Heart left ventricle (tissue), 16 donors: ENCODE measurements around the gene RTEL1. TPM values are rescaled to one million over a fixed set of nuclear protein-coding genes. Genes with fewer than 3 reads are reported as not detected.

Experiments
- ATAC-seq, 4 donors: fragments of 200-7000 bp; cut with Tn5 transposase; one replicate each; pipeline ENCODE4 v1.9.1; 2020 to 2022; ENCODE audit warnings: moderate library complexity in 4 of 4, mild to moderate bottlenecking in 3 of 4, moderate number of reproducible peaks in 1 of 4
- DNase-seq, 5 donors: peaks; one replicate each; pipeline ENCODE4 v3.0.0-alpha.2; 2020
- H3K27ac ChIP-seq, 12 donors: fragments of 200-600 bp; sonication (generic) in 4 of 12; one replicate each; pipeline versions ENCODE4 v1.5.0 to v1.8.0; 2016 to 2022; ENCODE audit warnings: mild to moderate bottlenecking in 2 of 12
- H3K27me3 ChIP-seq, 9 donors: fragments of 200-600 bp; sonication (generic) in 2 of 9; one replicate each; pipeline versions ENCODE4 v1.5.1 to v1.8.0; 2016 to 2022; ENCODE audit warnings: mild to moderate bottlenecking in 3 of 9
- H3K36me3 ChIP-seq, 9 donors: fragments of 200-600 bp; sonication (generic) in 2 of 9; one replicate each; pipeline versions ENCODE4 v1.5.0 to v1.8.0; 2018 to 2022; ENCODE audit warnings: mild to moderate bottlenecking in 2 of 9
- H3K4me1 ChIP-seq, 12 donors: fragments of 200-600 bp; sonication (generic) in 4 of 12; one replicate each; pipeline versions ENCODE4 v1.5.0 to v1.8.0; 2016 to 2022; ENCODE audit warnings: mild to moderate bottlenecking in 3 of 12
- H3K4me3 ChIP-seq, 12 donors: fragments of 200-600 bp; sonication (generic) in 4 of 12; one replicate each; pipeline versions ENCODE4 v1.5.0 to v1.8.0; 2017 to 2022; ENCODE audit warnings: mild to moderate bottlenecking in 9 of 12, moderate library complexity in 4 of 12
- H3K9me3 ChIP-seq, 12 donors: fragments of 200-600 bp; sonication (generic) in 4 of 12; one replicate each; pipeline versions ENCODE4 v1.5.0 to v1.8.0; 2016 to 2022; ENCODE audit warnings: mild to moderate bottlenecking in 1 of 12
- CTCF ChIP-seq, 12 donors: fragments of 200-600 bp; sonication (generic) in 4 of 12; IDR thresholded peaks; one replicate each; pipeline versions ENCODE4 v1.5.0 to v1.8.0; 2018 to 2022; ENCODE audit warnings: antibody characterized with exemption in 12 of 12, mild to moderate bottlenecking in 5 of 12
- POLR2A ChIP-seq, 2 donors: fragments of 450-650 bp; IDR thresholded peaks; one replicate each; pipeline ENCODE4 v1.6.1; 2017; ENCODE audit warnings: antibody characterized with exemption in 2 of 2, mild to moderate bottlenecking in 2 of 2, moderate library complexity in 2 of 2
- WGBS, 4 donors: extraction: QIAGEN DNeasy Blood & Tissue Kit in 2 of 4; methylation state at CpG; one replicate each; pipeline versions ENCODE4 v1.1.5 to v1.1.7; 2013 to 2018; 5-methylcytosine and 5-hydroxymethylcytosine counted together
- intact Hi-C, 10 donors: fragments of 100-400 bp; cut with DNase I; formaldehyde crosslinking; loops; one replicate each; pipeline versions ENCODE4 v1.11.1 to v1.14.2; 2022
- polyA plus RNA-seq, 2 donors: library from polyadenylated mRNA; stranded (reverse); fragments of 200-250 nt; gene quantifications; one replicate each; pipeline ENCODE4 v1.2.3, GENCODE V29; 2013
- total RNA-seq, 9 donors: library from RNA; depleted of rRNA in 2 of 9; stranded (reverse); fragments of >200 nt in 2 of 9; fragmentation: NEBNext Ultra II Directional in 3 of 9; extraction: Animal tissue kit (Norgen Biotek cat#: 25700) in 3 of 9; gene quantifications; one replicate each; pipeline versions ENCODE4 v1.1.0 to v1.2.4, GENCODE V29; 2016 to 2023
- donor health status: ischemic (EF 13 %, LVEDD 7.1; RV severe dilation, severe dysfunction).
- donor health status: healthy with polysubstance abuse.
- donor health status: DM: no; HTN: yes; CAD: no.
- donor health status: DM: no; HTN: no; CAD: no.
- donor health status: ischemic (EF 25% LVEDD 6.9; RV normal size, moderate dysfunction).
- donor health status: ischemic (EF 25% LVEDD 5.7; RV mildly dilated, moderate dysfunction).
- donor health status: healthy.
- donor health status: DM: yes; HTN: yes; CAD: no.
- donor health status: ischemic (EF 35%, LVEDD 5.7; RV mildly dilated, moderate dysfunction).
- donor health status: nonischemic (EF 11% LVEDD 7.7; RV severe dilation, severe dysfunction).
- donor health status: DM: yes; HTN: yes; CAD: no.
- donor health status: PGD.
- donor health status: ischemic (EF 29% LVEDD 5.4; RV normal size, mild dysfunction).
- donor health status: nonischemic (EF 23%, LVEDD 6.1; RV moderate dilation, normal function).

The RTEL1 gene
- total and polyA plus RNA-seq, 11 donors = 3.0 to 17.8 (median 9.6) TPM

DNA sequence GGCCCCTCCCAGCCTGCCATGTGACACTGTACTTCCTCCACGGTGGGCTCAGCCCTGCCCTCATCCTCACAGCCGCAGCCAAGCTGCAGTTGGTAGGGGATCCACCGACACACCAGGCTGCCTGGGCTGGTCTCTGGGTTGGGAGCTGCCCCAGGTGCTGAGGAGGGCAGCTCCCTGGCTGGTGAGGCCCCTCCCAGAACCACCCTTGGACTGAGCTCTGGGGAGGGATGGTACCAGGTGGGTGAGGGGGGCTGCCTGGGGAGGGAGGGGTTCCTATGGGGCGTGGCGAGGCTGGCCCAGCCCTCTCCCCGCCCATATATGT, 38.2 kb downstream of the RTEL1 start:
- peaks cover 11 to 66% (median 38%) of the 10 kb centered on the region in 12 donors for H3K4me1 ChIP-seq
- TF ChIP-seq POLR2A (IDR thresholded peaks at IDR 0.05) (no peak), CTCF (IDR thresholded peaks at IDR 0.05) (no peak)
- peaks cover 0 to 45% (median 20%) of the 10 kb centered on the region in 9 donors for H3K36me3 ChIP-seq
- intact Hi-C loops = loop anchor here in 1 of 10 donors (10.0 kb wide), 1 partner anchor 279 kb away; the partner anchor contains the start of gene SAMD10
- no peaks in the 10 kb centered on the region for H3K9me3 ChIP-seq
- ATAC-seq = peak in 3 of 4 donors; percentile 5 to 13 (median 8)
- DNase-seq = peak in 2 of 5 donors; percentile 33 to 41
- no peaks in the 10 kb centered on the region for H3K27me3 ChIP-seq
- WGBS, 4 donors = 32 to 65% (median 59%) methylated on average over 3 to 6 of the region's 6 CpGs
- H3K27ac ChIP-seq = peak overlapping the region in 11 of 12 donors; percentile 11 to 89 (median 73)
- H3K4me3 ChIP-seq = peak overlapping the region in 7 of 12 donors; percentile 3 to 43 (median 26)

DNA sequence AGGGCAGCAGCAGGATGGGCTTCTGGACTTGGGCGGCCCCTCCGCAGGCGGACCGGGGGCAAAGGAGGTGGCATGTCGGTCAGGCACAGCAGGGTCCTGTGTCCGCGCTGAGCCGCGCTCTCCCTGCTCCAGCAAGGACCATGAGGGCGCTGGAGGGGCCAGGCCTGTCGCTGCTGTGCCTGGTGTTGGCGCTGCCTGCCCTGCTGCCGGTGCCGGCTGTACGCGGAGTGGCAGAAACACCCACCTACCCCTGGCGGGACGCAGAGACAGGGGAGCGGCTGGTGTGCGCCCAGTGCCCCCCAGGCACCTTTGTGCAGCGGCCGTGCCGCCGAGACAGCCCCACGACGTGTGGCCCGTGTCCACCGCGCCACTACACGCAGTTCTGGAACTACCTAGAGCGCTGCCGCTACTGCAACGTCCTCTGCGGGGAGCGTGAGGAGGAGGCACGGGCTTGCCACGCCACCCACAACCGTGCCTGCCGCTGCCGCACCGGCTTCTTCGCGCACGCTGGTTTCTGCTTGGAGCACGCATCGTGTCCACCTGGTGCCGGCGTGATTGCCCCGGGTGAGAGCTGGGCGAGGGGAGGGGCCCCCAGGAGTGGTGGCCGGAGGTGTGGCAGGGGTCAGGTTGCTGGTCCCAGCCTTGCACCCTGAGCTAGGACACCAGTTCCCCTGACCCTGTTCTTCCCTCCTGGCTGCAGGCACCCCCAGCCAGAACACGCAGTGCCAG, 38.7 kb downstream of the RTEL1 start, which contains the start of gene TNFRSF6B:
TNFRSF6B (plus strand) TSS at position 25 of the 729 bp plus-strand sequence; CDS start at position 141, 116 bp downstream.
- Histone ChIP-seq H3K27me3 (no peaks in the 10 kb centered on the region), H3K9me3 (no peaks in the 10 kb centered on the region), H3K36me3 (peaks cover 0 to 45% (median 20%) of the 10 kb centered on the region in 9 donors), H3K4me3 (peak within 1 kb of the TSS in 8 of 12 donors; percentile 3 to 43 (median 24)), H3K27ac (peak within 1 kb of the TSS in 11 of 12 donors; percentile 11 to 89 (median 77)), H3K4me1 (peaks cover 11 to 61% (median 38%) of the 10 kb centered on the region in 12 donors)
- WGBS, 4 donors = 20 to 40% (median 30%) methylated on average over 38 to 52 of the region's 52 CpGs
- intact Hi-C loops = loop anchor here in 1 of 10 donors (10.0 kb wide), 1 partner anchor 278 kb away; the partner anchor contains the start of gene SAMD10
- DNase-seq = peak in 4 of 5 donors; percentile 32 to 67 (median 36)
- TF ChIP-seq POLR2A (IDR thresholded peaks at IDR 0.05) = no peak
- ATAC-seq = peak in 1 of 4 donors; percentile 0

GRCh38 chr20:63697357-63697867, 39.3 kb downstream of the RTEL1 start:
- intact Hi-C loops = loop anchor here in 1 of 10 donors (10.0 kb wide), 1 partner anchor 277 kb away; the partner anchor contains the start of gene SAMD10
- Histone ChIP-seq H3K36me3 (peaks cover 0 to 45% (median 20%) of the 10 kb centered on the region in 9 donors), H3K4me3 (peak overlapping the region in 1 of 12 donors; percentile 43), H3K27ac (peak overlapping the region in 3 of 12 donors; percentile 78 to 89 (median 79)), H3K9me3 (no peaks in the 10 kb centered on the region), H3K4me1 (peaks cover 11 to 55% (median 38%) of the 10 kb centered on the region in 12 donors), H3K27me3 (no peaks in the 10 kb centered on the region)
- 59 to 62% (median 61%) methylated on average over 6 to 7 of the region's 7 CpGs for WGBS, 4 donors
- ATAC-seq (peak in 1 of 4 donors; percentile 0), DNase-seq (peak in 1 of 5 donors; percentile 29)
- TF ChIP-seq CTCF (IDR thresholded peaks at IDR 0.05) (no peak), POLR2A (IDR thresholded peaks at IDR 0.05) (no peak)

DNA sequence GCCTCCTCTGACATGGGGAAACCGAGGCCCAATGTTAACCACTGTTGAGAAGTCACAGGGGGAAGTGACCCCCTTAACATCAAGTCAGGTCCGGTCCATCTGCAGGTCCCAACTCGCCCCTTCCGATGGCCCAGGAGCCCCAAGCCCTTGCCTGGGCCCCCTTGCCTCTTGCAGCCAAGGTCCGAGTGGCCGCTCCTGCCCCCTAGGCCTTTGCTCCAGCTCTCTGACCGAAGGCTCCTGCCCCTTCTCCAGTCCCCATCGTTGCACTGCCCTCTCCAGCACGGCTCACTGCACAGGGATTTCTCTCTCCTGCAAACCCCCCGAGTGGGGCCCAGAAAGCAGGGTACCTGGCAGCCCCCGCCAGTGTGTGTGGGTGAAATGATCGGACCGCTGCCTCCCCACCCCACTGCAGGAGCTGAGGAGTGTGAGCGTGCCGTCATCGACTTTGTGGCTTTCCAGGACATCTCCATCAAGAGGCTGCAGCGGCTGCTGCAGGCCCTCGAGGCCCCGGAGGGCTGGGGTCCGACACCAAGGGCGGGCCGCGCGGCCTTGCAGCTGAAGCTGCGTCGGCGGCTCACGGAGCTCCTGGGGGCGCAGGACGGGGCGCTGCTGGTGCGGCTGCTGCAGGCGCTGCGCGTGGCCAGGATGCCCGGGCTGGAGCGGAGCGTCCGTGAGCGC, 39.9 kb downstream of the RTEL1 start:
- peak in 1 of 5 donors; percentile 26 for DNase-seq
- peaks cover 11 to 52% (median 38%) of the 10 kb centered on the region in 12 donors for H3K4me1 ChIP-seq
- no peaks in the 10 kb centered on the region for H3K9me3 ChIP-seq
- H3K36me3 ChIP-seq = peaks cover 0 to 45% (median 20%) of the 10 kb centered on the region in 9 donors
- peak overlapping the region in 1 of 12 donors; percentile 43 for H3K4me3 ChIP-seq
- no peaks in the 10 kb centered on the region for H3K27me3 ChIP-seq
- no peak for ATAC-seq
- H3K27ac ChIP-seq = peak overlapping the region in 3 of 12 donors; percentile 60 to 89 (median 79)
- WGBS, 4 donors = 81 to 85% (median 83%) methylated on average over 35 to 40 of the region's 40 CpGs
- no peak for TF ChIP-seq POLR2A (IDR thresholded peaks at IDR 0.05)
- no peak for TF ChIP-seq CTCF (IDR thresholded peaks at IDR 0.05)
- intact Hi-C loops = loop anchor here in 1 of 10 donors (10.0 kb wide), 1 partner anchor 277 kb away; the partner anchor contains the start of gene SAMD10
